ENCODE measurements around the gene VEZF1.

DNA sequence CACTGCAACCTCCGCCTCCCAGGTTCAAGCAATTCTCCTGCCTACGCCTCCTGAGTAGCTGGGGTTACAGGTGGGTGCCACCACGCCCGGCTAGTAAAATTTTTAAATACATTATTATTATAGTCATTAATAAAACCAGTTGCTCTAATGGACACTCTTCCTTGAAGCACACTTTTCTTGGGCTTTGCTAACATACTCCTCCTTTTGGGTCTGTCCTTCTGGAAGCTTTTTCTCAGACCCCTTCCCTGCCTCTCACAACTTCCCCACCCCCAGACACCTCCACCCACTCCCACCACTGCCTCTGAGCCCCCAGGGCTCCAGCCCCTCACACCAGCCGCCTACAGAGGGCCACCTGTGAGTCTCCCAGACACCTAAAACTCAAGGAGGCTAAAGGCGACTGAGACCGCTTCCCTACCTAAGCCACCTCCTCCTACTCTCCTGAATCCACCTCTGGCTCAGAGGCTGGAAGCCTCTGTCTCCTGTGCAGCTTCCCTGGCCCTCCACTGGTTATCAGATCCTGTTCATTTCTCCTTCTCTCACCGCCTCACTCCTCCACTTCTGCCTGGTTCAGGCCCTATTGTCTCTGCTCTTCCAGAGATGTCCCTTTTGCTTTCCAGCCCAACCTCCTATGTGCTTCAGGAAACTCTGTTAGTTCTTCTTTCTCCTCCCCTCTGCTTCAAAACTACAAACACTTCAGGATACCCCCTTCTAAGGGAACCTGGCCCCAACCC, 30.8 kb downstream of the VEZF1 start:
- TF ChIP-seq CTCF (conservative IDR thresholded peaks at IDR 0.05; ENCODE audit: low read depth in 2 of 2): no peak
- no peak for TF ChIP-seq POLR2AphosphoS5 (IDR thresholded peaks at IDR 0.05; ENCODE audit: low read depth)
- no peak for TF ChIP-seq EZH2phosphoT487 (IDR thresholded peaks at IDR 0.05; ENCODE audit: unreplicated experiment)
- no peak for TF ChIP-seq JUNB (IDR thresholded peaks at IDR 0.05; ENCODE audit: unreplicated experiment)
- no peak for TF ChIP-seq ZNF114 (CRISPR knock-in tag; IDR thresholded peaks at IDR 0.05)
- no peak for TF ChIP-seq EZH2 (IDR thresholded peaks at IDR 0.05; ENCODE audit: low read depth, unreplicated experiment)
- no peak for TF ChIP-seq STAT1 (IDR thresholded peaks at IDR 0.05; ENCODE audit: unreplicated experiment)
- TF ChIP-seq REST (IDR thresholded peaks at IDR 0.05; ENCODE audit: unreplicated experiment): no peak
- no peak for TF ChIP-seq ZNF462 (CRISPR knock-in tag; IDR thresholded peaks at IDR 0.05)
- no peak for TF ChIP-seq ETS1 (IDR thresholded peaks at IDR 0.05)

All from GM23338 (cell line).